Measurements from ENCODE around the gene BANF2.

BANF2 gene

GRCh38 chr20:17667445-17667844, 32.3 kb upstream of the BANF2 start:
- H3K79me2 ChIP-seq (ENCODE audit: control insufficient read depth, low read length), result peaks cover 39% of the 10 kb centered on the region
- no peaks in the 10 kb centered on the region for H3K9me3 ChIP-seq (ENCODE audit: control insufficient read depth, insufficient read depth, low read length)
- H3K4me1 ChIP-seq (ENCODE audit: control insufficient read depth, low read length), result peaks cover 22% of the 10 kb centered on the region

GRCh38 chr20:17668432-17668831, 31.3 kb upstream of the BANF2 start:
- H3K4me1 ChIP-seq (ENCODE audit: control insufficient read depth, low read length), result peaks cover 12% of the 10 kb centered on the region
- TF ChIP-seq EZH2phosphoT487 (IDR thresholded peaks at IDR 0.05; ENCODE audit: borderline replicate concordance, low read length) (no peak), CTCF (IDR thresholded peaks at IDR 0.05; ENCODE audit: low read depth, low read length, poor library complexity, severe bottlenecking) (no peak)
- H3K36me3 ChIP-seq (ENCODE audit: control insufficient read depth, low read length), result peaks cover 4% of the 10 kb centered on the region; the same call in 1 of the 2 replicates
- no peak overlapping the region for H3K27ac ChIP-seq (ENCODE audit: low read depth, low read length)
- H3K9me3 ChIP-seq (ENCODE audit: control insufficient read depth, insufficient read depth, low read length), result no peaks in the 10 kb centered on the region
- no peaks in the 10 kb centered on the region for H3K9me2 ChIP-seq (replicated peaks; ENCODE audit: control insufficient read depth, low read length)
- no peak overlapping the region for H3K4me2 ChIP-seq (ENCODE audit: low read length)
- H3K4me3 ChIP-seq (ENCODE audit: low read length), result no peak overlapping the region
- no peaks in the 10 kb centered on the region for H4K20me1 ChIP-seq (ENCODE audit: control insufficient read depth, insufficient read depth, low read depth, low read length)
- peaks cover 36% of the 10 kb centered on the region for H3K79me2 ChIP-seq (ENCODE audit: control insufficient read depth, low read length)
- no peaks in the 10 kb centered on the region for H3K27me3 ChIP-seq (ENCODE audit: control insufficient read depth, low read length)
- no peaks in the 10 kb centered on the region for H3F3A ChIP-seq (ENCODE audit: control insufficient read depth, insufficient read depth)

More at GRCh38 chr20:17667445-17667844, 32.3 kb upstream of the BANF2 start:
- Histone ChIP-seq H3K27me3 (ENCODE audit: control insufficient read depth, low read length) (no peaks in the 10 kb centered on the region), H3F3A (ENCODE audit: control insufficient read depth, insufficient read depth) (no peaks in the 10 kb centered on the region), H3K9me2 (replicated peaks; ENCODE audit: control insufficient read depth, low read length) (no peaks in the 10 kb centered on the region), H3K36me3 (ENCODE audit: control insufficient read depth, low read length) (peaks cover under 1% of the 10 kb centered on the region), H3K27ac (ENCODE audit: low read depth, low read length) (no peak overlapping the region), H3K4me3 (ENCODE audit: low read length) (no peak overlapping the region), H3K4me2 (ENCODE audit: low read length) (no peak overlapping the region), H4K20me1 (ENCODE audit: control insufficient read depth, insufficient read depth, low read depth, low read length) (no peaks in the 10 kb centered on the region)
- TF ChIP-seq EZH2phosphoT487 (IDR thresholded peaks at IDR 0.05; ENCODE audit: borderline replicate concordance, low read length), result no peak
- TF ChIP-seq CTCF (IDR thresholded peaks at IDR 0.05; ENCODE audit: low read depth, low read length, poor library complexity, severe bottlenecking), result no peak

- Histone ChIP-seq H3K79me2 (ENCODE audit: control insufficient read depth, low read length) (peaks cover 35% of the 10 kb centered on the region), H3K27ac (ENCODE audit: low read depth, low read length) (no peak overlapping the region), H3K27me3 (ENCODE audit: control insufficient read depth, low read length) (no peaks in the 10 kb centered on the region), H3K9me2 (replicated peaks; ENCODE audit: control insufficient read depth, low read length) (no peaks in the 10 kb centered on the region), H3K36me3 (ENCODE audit: control insufficient read depth, low read length) (peaks cover 4% of the 10 kb centered on the region; the same call in 1 of the 2 replicates), H3K4me3 (ENCODE audit: low read length) (no peak overlapping the region), H3F3A (ENCODE audit: control insufficient read depth, insufficient read depth) (no peaks in the 10 kb centered on the region), H3K9me3 (ENCODE audit: control insufficient read depth, insufficient read depth, low read length) (no peaks in the 10 kb centered on the region), H4K20me1 (ENCODE audit: control insufficient read depth, insufficient read depth, low read depth, low read length) (no peaks in the 10 kb centered on the region), H3K4me1 (ENCODE audit: control insufficient read depth, low read length) (peaks cover 9% of the 10 kb centered on the region), H3K4me2 (ENCODE audit: low read length) (no peak overlapping the region)
- TF ChIP-seq EZH2phosphoT487 (IDR thresholded peaks at IDR 0.05; ENCODE audit: borderline replicate concordance, low read length) (no peak), CTCF (IDR thresholded peaks at IDR 0.05; ENCODE audit: low read depth, low read length, poor library complexity, severe bottlenecking) (no peak)
These were observed 30.3 kb upstream of the BANF2 start for GRCh38 chr20:17669306-17669931.
